GM19240 (cell line): ENCODE results near the gene DSG1.
"Not testable (repeated sequence)": the region's sequence is repeated elsewhere in the genome, so short reads cannot be mapped to it uniquely, and the experiment has no call there.

Experiments
- DNase-seq: peaks from one replicate; pipeline ENCODE4 v3.0.0; 2011; ENCODE audit warnings: low spot score; ENCODE audit not compliant: insufficient read length

The DSG1 gene

DNA sequence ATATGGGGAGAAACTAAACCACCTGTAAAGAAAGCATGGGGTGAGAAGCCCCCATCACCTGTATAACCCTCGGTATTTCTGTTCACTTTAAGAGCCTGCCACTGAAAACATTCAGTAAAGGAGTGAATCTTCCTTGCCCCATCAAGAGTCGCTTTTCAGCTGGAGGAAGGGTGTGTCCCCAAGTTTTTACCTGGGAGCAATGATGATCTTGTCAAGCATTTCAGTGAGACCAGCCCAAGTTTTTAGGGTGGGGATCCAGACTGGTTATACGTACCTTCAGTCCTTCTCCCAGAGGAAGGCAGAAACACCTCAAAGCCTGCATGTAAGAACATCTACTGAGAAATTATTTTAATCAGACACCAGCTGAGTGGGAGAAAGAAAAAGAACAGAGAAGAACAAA lies at the start of gene DSG1:
Gene DSG1, plus strand, starts transcription at position 301 of the 400 bp plus-strand sequence. CDS start 141 bp downstream, outside the sequence.
- DNase-seq = no peak

- DNase-seq = no peak
Observed at GRCh38 chr18:31268985-31269406, 49.0 kb upstream of the DSG1 start.

GRCh38 chr18:31269566-31269965 lies 48.4 kb upstream of the DSG1 start:
- no peak for DNase-seq

DNA sequence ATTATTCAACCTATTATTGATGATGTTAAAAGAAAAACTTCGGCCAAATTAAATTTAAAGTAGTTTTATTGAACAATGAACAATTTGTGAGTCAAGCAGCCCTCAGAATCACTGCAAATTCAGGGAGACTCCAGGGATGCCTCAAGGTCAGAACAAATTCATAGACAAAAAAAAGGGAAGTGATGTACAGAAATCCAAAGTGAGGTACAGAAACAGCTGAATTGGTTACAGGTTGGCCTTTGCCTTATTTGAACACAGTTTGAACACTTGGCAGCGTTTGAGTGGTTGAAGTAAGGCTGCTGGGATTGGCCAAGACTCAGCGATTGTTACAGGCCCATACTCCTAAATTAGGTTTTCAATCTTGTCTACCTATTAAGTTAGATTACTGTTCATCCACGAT lies 47.4 kb upstream of the DSG1 start:
- DNase-seq = no peak

- DNase-seq = no peak
Observed at GRCh38 chr18:31273812-31274527, 44.0 kb upstream of the DSG1 start.

DNA sequence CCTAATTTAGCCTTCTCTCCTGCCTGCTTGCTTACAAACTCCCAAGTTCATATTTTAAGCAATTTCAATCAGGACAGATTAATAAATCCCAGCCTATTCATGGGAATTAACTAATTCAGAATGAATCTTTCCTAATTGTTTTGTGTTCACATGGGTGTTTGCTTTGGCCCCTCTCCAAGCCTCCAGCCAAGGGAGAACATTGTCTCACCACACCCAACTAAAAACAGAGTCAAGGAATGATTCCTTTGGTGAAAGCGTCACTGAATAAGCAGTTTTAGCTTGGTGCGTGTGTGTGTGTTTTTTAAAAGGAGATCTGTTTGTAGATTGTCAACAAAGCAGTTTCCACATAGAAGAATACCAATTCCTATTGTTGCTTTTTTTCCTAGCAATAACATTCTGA lies 43.0 kb upstream of the DSG1 start:
- no peak for DNase-seq

DNA sequence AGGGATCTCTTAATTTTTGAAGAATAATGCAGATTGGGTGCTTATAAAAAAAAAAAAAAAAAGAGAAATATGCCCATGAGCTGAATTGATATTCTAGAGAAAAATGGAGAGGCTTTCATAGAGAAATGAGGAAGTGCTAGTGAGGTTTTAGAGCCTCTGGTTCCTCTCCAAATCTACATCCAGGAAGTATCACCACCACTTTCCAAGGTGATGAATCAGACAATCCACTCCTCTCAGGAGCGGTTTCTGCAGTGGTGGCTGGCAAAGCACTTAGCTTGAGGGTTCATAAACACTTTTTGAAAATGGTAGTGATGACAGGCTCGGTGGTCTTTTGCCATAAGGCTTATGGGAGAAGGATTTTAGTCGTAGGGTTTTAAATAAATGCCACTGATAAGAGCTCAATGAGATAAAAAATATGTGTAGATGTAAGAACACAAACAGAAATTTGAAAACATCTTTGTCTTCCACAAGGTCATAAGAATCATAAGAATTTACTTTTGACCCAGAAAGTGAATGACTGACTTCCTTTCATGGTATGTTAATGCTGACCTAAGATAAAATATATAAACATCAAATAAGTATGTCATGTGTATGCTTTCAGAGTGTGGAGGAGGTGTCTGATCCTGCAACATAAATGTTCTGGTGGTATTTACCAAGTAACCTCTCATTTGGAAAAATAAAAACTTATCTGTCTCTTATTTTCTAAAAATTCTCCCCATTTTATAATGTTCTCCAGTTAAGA lies 42.1 kb upstream of the DSG1 start:
- DNase-seq = no peak

DNA sequence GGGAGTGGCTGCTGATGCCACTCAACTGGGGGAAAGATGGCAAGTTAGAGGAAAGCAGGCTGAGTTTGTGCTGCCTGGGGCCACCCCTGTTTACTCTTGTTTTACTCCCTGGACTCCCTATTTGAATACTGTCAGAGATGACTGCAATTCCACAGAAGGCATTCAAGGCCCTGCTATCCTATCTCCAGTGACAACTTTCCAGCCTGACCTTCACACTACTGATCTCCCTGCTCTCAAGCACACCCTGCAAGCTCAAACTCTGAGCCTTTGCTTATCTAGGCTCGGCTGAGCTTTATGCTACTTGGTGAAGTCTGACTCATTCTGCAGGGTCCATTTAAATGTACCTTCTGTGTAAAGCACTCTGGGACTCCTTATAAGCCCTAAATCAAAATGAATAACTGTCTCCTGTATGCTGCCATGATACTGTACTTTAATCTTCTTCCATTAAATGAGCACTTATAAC lies 39.3 kb upstream of the DSG1 start:
- DNase-seq = no peak

DNA sequence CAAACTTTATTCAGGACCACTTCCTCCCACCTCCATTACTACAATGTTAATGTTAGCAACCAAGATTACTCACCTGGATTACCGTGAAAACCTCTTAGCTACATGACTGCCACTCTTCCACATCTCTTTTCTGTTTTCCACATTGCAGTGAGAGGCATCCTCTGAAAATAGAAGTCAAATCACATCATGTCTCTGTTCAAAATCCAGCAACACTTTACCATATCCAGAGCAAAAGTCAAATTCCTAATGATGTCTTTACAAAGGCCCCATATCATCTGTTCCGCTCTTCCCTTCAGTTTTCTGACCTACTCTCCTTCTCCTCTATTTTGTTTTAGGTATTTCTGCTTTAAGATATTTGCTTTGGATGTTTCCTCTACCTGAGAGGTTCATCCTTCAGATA lies 37.5 kb upstream of the DSG1 start:
- no peak for DNase-seq

GRCh38 chr18:31281437-31281836 lies 36.5 kb upstream of the DSG1 start:
- DNase-seq = no peak

DNA sequence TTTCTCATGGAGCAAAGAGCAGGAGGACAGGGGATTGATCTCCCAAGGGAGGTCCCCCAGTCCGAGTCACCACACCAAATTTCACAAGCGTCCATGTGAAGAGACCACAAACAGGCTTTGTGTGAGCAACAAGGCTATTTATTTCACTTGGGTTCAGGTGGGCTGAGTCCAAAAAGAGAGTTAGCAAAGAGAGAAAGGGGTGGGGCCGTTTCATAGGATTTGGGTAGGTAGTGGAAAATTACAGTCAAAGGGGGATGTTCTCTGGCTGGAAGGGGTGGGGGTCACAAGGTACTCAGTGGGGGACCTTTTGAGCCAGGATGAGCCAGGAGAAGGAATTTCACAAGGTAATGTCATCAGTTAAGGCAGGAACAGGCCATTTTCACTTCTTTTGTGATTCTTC lies 28.5 kb upstream of the DSG1 start:
- not testable (repeated sequence) for DNase-seq

DNA sequence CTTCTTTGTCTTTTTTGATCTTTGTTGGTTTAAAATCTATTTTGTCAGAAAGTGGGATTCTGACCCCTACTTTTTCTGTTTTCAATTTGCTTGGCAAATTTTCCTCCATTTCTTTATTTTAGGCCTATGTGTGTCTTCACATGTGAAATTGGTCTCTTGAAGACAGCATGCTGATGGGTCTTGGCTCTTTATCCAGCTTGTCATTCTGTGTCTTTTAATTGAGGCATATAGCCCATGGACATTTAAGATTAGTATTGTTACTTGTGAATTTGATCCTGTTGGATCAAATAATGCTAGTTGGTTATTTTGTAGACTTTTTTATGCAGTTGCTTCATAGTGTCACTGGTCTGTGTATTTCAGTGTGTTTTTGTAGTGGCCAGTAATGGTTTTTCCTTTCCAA lies 26.3 kb upstream of the DSG1 start:
- DNase-seq = no peak

GRCh38 chr18:31294199-31294747 lies 23.7 kb upstream of the DSG1 start:
- DNase-seq = no peak

GRCh38 chr18:31297248-31297647 lies 20.7 kb upstream of the DSG1 start:
- DNase-seq = no peak

DNA sequence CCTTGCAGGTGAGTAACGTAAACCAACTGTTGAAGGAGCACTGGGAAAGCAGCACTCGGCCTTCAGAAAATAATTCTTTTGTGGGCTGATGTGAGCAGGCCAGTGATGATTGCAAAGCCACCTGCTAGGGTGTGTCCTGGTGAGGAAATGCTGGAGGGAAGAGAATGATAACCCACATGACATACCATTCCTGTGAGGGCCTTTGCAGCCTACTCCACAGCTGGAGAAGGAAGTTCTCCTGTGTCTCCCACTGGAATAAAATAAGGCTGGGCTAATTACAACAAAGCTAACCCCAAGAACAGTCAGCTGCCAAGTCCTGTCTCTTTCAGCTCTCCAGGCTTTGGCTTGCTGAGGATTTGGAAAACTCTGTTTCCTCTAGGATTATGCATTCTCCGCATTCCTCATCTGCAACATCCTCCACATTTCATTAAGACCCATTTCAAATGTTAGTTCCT lies 16.7 kb upstream of the DSG1 start:
- no peak for DNase-seq

DNA sequence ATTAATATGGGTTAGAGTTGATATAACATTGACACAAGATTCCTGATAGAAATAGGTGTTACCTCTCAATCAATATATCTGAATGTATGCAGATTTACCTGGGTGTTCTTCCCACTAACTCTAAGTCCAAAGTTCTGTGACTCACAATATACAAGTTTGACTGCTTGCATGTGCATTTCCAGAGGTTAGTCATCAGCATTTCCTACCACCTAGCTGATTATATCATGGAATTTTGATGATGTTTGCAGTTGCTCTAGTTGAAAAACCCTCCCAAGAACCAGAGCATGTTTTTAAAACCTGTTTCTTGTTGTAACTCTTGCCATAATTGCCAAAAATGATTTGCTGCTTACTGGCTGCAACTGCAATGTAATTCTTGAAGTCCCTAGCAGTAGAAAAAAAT lies 15.0 kb upstream of the DSG1 start:
- DNase-seq = no peak

GRCh38 chr18:31303771-31304170 lies 14.2 kb upstream of the DSG1 start:
- DNase-seq = no peak

DNA sequence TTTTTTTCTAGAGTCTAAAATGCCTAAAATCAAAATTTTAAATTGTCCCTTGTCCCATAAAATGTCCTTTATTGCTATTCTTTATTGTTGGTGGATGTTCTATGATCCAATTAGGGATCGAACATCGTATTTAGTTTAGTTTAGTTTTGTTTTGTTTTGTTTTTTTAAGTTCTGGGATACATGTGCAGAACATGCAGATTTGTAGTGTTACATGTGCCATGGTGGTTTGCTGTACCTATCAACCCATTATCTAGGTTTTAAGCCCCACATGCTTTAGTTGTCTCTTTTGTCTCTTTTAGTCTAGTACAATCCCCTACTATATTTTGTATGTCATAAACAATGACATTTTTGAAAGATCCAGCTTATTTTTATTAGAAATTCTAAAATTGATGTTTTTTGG lies 8.8 kb upstream of the DSG1 start:
- DNase-seq = no peak

DNA sequence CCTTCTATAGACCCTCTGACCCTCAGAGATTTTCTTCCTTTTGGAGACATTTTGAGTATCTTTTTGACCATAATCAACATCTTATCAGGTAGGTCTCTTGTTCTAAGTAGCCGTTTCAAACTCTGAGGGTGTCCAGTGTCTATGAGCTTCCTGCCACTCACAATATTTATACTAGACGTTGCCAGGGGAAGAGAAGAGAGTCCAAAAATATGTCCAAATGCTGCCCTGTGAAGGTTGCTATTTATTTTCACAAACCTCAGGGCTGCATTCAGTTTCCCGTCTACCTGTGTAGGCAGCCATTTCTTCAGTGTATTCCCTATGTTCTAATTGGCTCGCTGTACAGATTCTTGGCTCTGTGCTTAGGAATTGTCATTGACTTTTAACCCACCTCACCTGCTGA lies 986 bp upstream of the DSG1 start:
- DNase-seq = no peak

GRCh38 chr18:31321719-31322118 lies 3.8 kb downstream of the DSG1 start:
- DNase-seq = no peak

- DNase-seq = no peak
Observed at GRCh38 chr18:31325051-31325450, 7.1 kb downstream of the DSG1 start.

DNA sequence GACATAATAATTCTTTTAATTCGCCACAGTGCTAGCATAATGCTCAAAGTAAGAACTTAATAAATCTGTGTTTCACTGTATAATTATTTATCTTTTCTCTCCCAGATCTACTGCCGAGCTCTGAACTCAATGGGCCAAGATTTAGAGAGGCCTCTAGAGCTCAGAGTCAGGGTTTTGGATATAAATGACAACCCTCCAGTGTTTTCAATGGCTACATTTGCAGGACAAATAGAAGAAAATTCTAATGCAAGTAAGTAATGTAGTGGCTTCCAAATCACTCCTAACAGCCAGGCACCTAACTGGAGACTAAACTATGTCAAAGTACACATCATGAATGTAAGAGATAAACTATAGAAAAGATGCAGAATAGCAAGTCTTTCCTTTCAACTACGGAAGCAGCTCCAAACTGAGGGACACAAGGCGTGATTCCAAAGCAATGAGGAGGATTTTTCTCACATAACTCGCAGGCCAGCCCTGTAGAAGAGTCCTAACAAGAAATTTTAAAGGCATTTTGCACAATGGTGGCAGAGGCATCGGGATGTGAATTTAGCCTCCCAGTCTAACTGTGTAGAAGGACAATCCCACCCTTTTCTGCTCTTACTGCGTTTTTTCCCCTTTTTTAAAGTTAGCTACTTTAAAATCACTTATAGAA lies 12.0 kb downstream of the DSG1 start:
- no peak for DNase-seq
